Measurements from ENCODE around the gene NELL1.

DNA sequence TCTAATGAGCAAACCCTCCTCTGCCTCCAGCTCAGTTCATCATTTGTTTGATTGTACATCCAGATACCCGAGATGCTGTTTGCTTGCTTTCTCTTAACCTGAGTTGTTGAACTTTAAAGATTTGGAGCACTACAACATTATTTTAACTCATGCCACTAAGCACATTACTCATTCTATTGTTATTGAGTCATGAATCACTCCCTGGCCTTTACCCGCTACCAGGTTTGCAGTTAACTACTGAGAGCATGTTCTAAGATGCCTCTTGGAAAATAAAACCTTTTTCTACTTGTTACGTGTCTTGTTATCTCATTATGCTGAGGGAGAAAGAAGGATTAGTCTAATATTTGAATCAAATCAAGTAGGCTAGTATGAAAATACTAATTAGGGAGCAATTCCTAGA, 802.9 kb downstream of the NELL1 start:
- TF ChIP-seq, protein P1, sequence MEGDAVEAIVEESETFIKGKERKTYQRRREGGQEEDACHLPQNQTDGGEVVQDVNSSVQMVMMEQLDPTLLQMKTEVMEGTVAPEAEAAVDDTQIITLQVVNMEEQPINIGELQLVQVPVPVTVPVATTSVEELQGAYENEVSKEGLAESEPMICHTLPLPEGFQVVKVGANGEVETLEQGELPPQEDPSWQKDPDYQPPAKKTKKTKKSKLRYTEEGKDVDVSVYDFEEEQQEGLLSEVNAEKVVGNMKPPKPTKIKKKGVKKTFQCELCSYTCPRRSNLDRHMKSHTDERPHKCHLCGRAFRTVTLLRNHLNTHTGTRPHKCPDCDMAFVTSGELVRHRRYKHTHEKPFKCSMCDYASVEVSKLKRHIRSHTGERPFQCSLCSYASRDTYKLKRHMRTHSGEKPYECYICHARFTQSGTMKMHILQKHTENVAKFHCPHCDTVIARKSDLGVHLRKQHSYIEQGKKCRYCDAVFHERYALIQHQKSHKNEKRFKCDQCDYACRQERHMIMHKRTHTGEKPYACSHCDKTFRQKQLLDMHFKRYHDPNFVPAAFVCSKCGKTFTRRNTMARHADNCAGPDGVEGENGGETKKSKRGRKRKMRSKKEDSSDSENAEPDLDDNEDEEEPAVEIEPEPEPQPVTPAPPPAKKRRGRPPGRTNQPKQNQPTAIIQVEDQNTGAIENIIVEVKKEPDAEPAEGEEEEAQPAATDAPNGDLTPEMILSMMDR (IDR thresholded peaks at IDR 0.05), result no peak
- TF ChIP-seq EZH2 (IDR thresholded peaks at IDR 0.05) (no peak), EZH2phosphoT487 (IDR thresholded peaks at IDR 0.05) (no peak)

Measured in neural progenitor cell (in vitro differentiated cells).